ENCODE measurements around the gene PARD6B. TPM values are rescaled to one million over a fixed set of nuclear protein-coding genes. Genes with fewer than 3 reads are reported as not detected.

The PARD6B gene
- total and polyA plus RNA-seq, 2 of the 13 experiments (the other 11 are each of a cell fraction or from before 2014, with no cell fraction given) = 6.9 to 22.2 TPM

DNA sequence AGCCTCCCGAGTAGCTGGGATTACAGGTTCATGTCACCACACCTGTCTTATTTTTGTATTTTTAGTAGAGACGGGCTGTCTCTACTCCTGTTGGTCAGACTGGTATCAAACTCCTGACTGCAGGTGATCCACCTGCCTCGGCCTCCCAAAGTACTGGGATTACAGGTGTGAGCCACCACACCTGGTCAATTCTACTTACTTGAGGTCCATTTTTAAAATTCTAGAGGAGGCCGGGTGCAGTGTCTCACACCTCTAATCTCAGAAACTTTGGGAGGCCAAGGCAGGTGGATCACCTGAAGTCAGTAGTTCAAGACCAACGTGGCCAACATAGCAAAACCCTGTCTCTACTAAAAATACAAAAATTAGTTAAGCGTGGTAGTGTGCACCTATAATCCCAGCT lies 47.8 kb upstream of the PARD6B start:
- Histone ChIP-seq H3K27me3 (ENCODE audit: control insufficient read depth in 1 of 2, insufficient read depth in 2 of 2, low read length in 2 of 2) (peaks cover 0 to 3% of the 10 kb centered on the region in 2 experiments; a peak in 2 of 5 replicates), H3K36me3 (replicated peaks in 1 of 2; ENCODE audit: control insufficient read depth in 1 of 2, insufficient read depth in 2 of 2, low read length in 2 of 2) (no peaks in the 10 kb centered on the region), H3K4me2 (ENCODE audit: low read depth, low read length) (no peak overlapping the region), H4K20me1 (ENCODE audit: insufficient read depth, low read length) (no peaks in the 10 kb centered on the region), H3K4me1 (ENCODE audit: insufficient read depth, low read length) (peaks cover 34% of the 10 kb centered on the region), H3K9ac (ENCODE audit: insufficient read depth, low read depth, low read length) (no peak overlapping the region), H3K9me3 (ENCODE audit: low read length) (no peaks in the 10 kb centered on the region), H3K79me2 (ENCODE audit: insufficient read depth, low read length) (no peaks in the 10 kb centered on the region), H3K27ac (ENCODE audit: extremely low read length, insufficient read depth, low read length) (no peak overlapping the region), H3K4me3 (replicated peaks in 1 of 3; ENCODE audit: insufficient read depth in 1 of 3, low read depth in 2 of 3, low read length in 3 of 3) (no peak overlapping the region), H2AFZ (ENCODE audit: low read length) (no peak overlapping the region)
- ATAC-seq (no peak), FAIRE-seq (no peak), DNase-seq (ENCODE audit: low spot score) (no peak)
- CTCF ChIA-PET (ENCODE audit: low intra/inter-chr PET ratio, low total read pairs) = no interaction called here
- intact Hi-C loops (cut with micrococcal nuclease; ENCODE audit: unreplicated experiment) (no loop called here), in situ Hi-C loops (cut with HindIII; ENCODE audit: extremely low pct_ligation_motif_present, low pct_unique_long_range_greater_than_20kb) (no loop called here)
- POLR2A ChIA-PET = no interaction called here
- TF ChIP-seq, protein P1, sequence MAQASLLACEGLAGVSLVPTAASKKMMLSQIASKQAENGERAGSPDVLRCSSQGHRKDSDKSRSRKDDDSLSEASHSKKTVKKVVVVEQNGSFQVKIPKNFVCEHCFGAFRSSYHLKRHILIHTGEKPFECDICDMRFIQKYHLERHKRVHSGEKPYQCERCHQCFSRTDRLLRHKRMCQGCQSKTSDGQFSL (CRISPR knock-in tag; IDR thresholded peaks at IDR 0.05) = no peak
- TF ChIP-seq ZNF891 (CRISPR knock-in tag; IDR thresholded peaks at IDR 0.05) = no peak
- TF ChIP-seq RXRB (CRISPR knock-in tag; IDR thresholded peaks at IDR 0.05; ENCODE audit: borderline replicate concordance) = no peak
- no peak for TF ChIP-seq PAWR (CRISPR knock-in tag; IDR thresholded peaks at IDR 0.05; ENCODE audit: borderline replicate concordance)
- TF ChIP-seq TBL1XR1 (IDR thresholded peaks at IDR 0.05; ENCODE audit: borderline replicate concordance, low read length, partially characterized antibody) = no peak
- no peak for TF ChIP-seq HOXD1 (CRISPR knock-in tag; IDR thresholded peaks at IDR 0.05)
- TF ChIP-seq ZNF263 (CRISPR knock-in tag; IDR thresholded peaks at IDR 0.05) = no peak
- no peak for TF ChIP-seq GATAD2A (CRISPR knock-in tag; IDR thresholded peaks at IDR 0.05)
- no peak for TF ChIP-seq ZNF136 (CRISPR knock-in tag; IDR thresholded peaks at IDR 0.05; ENCODE audit: low read depth)
- no peak for TF ChIP-seq ATM (IDR thresholded peaks at IDR 0.05; ENCODE audit: borderline replicate concordance)
- TF ChIP-seq, protein P2, sequence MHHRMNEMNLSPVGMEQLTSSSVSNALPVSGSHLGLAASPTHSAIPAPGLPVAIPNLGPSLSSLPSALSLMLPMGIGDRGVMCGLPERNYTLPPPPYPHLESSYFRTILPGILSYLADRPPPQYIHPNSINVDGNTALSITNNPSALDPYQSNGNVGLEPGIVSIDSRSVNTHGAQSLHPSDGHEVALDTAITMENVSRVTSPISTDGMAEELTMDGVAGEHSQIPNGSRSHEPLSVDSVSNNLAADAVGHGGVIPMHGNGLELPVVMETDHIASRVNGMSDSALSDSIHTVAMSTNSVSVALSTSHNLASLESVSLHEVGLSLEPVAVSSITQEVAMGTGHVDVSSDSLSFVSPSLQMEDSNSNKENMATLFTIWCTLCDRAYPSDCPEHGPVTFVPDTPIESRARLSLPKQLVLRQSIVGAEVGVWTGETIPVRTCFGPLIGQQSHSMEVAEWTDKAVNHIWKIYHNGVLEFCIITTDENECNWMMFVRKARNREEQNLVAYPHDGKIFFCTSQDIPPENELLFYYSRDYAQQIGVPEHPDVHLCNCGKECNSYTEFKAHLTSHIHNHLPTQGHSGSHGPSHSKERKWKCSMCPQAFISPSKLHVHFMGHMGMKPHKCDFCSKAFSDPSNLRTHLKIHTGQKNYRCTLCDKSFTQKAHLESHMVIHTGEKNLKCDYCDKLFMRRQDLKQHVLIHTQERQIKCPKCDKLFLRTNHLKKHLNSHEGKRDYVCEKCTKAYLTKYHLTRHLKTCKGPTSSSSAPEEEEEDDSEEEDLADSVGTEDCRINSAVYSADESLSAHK (CRISPR knock-in tag; IDR thresholded peaks at IDR 0.05; ENCODE audit: borderline replicate concordance) = no peak
- no peak for TF ChIP-seq RBAK (CRISPR knock-in tag; IDR thresholded peaks at IDR 0.05)
- TF ChIP-seq ZNF160 (CRISPR knock-in tag; IDR thresholded peaks at IDR 0.05) = no peak
- TF ChIP-seq ZNF816 (CRISPR knock-in tag; IDR thresholded peaks at IDR 0.05; ENCODE audit: borderline replicate concordance) = no peak
- TF ChIP-seq ZNF530 (CRISPR knock-in tag; IDR thresholded peaks at IDR 0.05; ENCODE audit: low read depth) = no peak
- TF ChIP-seq HNRNPLL (IDR thresholded peaks at IDR 0.05; ENCODE audit: low read depth, low read length, poor library complexity, severe bottlenecking) = no peak
- TF ChIP-seq ZNF572 (CRISPR knock-in tag; IDR thresholded peaks at IDR 0.05) = no peak
- no peak for TF ChIP-seq ZNF441 (CRISPR knock-in tag; IDR thresholded peaks at IDR 0.05; ENCODE audit: borderline replicate concordance)
- TF ChIP-seq ZNF260 (CRISPR knock-in tag; IDR thresholded peaks at IDR 0.05; ENCODE audit: borderline replicate concordance, low read depth) = no peak
- 65% methylated on average over 6 of the region's 6 CpGs for WGBS (ENCODE audit: low lambda C conversion rate)
- no TSS peak for BruUV-seq (replicated peaks)

Measured in HepG2 (cell line).